K562 (cell line): ENCODE measurements around the gene MYH11. TPM values are rescaled to one million over a fixed set of nuclear protein-coding genes. Genes with fewer than 3 reads are reported as not detected.

Source experiments
- CHD7 ChIP-seq: fragments of 200-600 bp; sonication (generic); IDR thresholded peaks from one replicate; pipeline ENCODE4 v1.6.1; 2012; ENCODE audit warnings: mild to moderate bottlenecking, low read depth, low read length, inconsistent platforms
- PRDM10 ChIP-seq: fragments of 450-650 bp; IDR thresholded peaks from 2 replicates; pipeline ENCODE4 v1.6.1; 2018; ENCODE audit not compliant: partially characterized antibody
- SP2 ChIP-seq: IDR thresholded peaks from 2 replicates; pipeline ENCODE4 v1.6.1; 2011; ENCODE audit warnings: mild to moderate bottlenecking, low read depth, low read length, moderate library complexity; ENCODE audit not compliant: poor library complexity, severe bottlenecking; ENCODE audit errors: extremely low read depth
- polyA plus RNA-seq, 8 experiments: library from polyadenylated mRNA; depleted of rRNA in 4 of 8; stranded (reverse) in 5 of 8; unstranded in 3 of 8; fragments of >200 nt; fragmentation: Nextera tagmentation in 2 of 8; fragmentation: Illumina TruSeq in 1 of 8; extraction: Ambion mirVana in 2 of 8; extraction: Trizol in 1 of 8; gene quantifications; 2 replicates each; pipeline versions ENCODE4 v1.2.1 to v1.2.3, GENCODE V29; 2011 to 2014; ENCODE audit warnings: inconsistent platforms in 1 of 8, missing spikeins in 1 of 8
- total RNA-seq, 7 experiments: library from RNA; depleted of rRNA in 6 of 7; stranded (reverse); fragments of >200 nt in 6 of 7; fragmentation: Illumina TruSeq in 2 of 7; extraction: Trizol in 2 of 7; gene quantifications; 2 replicates each; pipeline versions ENCODE4 v1.2.1 to v1.2.3, GENCODE V29; 2011 to 2021; ENCODE audit warnings: low replicate concordance in 1 of 7

MYH11 gene
- total and polyA plus RNA-seq, 9 of the 15 experiments (the other 6 are each of a cell fraction or from before 2014, with no cell fraction given), result 0.05 to 0.47 (median 0.08) TPM; not detected in 5

- TF ChIP-seq CHD7, result no peak
- TF ChIP-seq PRDM10, result no peak
- TF ChIP-seq SP2, result no peak
These were observed 108.9 kb downstream of the MYH11 start (continued) for GRCh38 chr16:15747937-15748336.
